HG03135 (cell line): ENCODE measurements around the gene CFD.
"Not testable (repeated sequence)": the region's sequence is repeated elsewhere in the genome, so short reads cannot be mapped to it uniquely, and the experiment has no call there.

Source experiments
- ATAC-seq: cut with Tn5 transposase; IDR thresholded peaks from one replicate; pipeline ENCODE4 v1.9.1; 2021; ENCODE audit warnings: mild to moderate bottlenecking, moderate library complexity; ENCODE audit not compliant: unreplicated experiment

CFD gene

DNA sequence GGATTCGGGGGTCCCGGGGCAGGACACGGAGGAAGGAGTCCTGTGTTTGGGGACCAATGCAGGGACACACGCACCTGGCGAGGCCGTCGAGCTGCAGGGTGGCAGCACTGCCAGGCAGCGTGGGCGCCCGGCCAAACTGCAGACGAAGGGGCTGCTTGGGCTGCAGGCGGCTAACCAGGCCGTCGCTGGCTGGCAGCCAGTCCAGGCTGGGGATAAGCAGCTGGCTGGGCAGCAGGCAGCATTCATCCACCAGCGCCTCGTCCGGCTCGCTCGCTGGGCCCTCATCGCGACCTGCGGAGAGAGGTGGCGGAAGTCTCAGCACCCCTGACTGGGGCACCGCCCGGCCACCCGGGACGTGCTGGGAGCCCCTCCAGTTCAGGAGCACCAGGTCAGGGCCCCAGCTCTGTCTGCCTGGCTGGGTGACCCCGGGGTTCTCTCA is 11.5 kb downstream of the CFD start:
- ATAC-seq, result no peak

DNA sequence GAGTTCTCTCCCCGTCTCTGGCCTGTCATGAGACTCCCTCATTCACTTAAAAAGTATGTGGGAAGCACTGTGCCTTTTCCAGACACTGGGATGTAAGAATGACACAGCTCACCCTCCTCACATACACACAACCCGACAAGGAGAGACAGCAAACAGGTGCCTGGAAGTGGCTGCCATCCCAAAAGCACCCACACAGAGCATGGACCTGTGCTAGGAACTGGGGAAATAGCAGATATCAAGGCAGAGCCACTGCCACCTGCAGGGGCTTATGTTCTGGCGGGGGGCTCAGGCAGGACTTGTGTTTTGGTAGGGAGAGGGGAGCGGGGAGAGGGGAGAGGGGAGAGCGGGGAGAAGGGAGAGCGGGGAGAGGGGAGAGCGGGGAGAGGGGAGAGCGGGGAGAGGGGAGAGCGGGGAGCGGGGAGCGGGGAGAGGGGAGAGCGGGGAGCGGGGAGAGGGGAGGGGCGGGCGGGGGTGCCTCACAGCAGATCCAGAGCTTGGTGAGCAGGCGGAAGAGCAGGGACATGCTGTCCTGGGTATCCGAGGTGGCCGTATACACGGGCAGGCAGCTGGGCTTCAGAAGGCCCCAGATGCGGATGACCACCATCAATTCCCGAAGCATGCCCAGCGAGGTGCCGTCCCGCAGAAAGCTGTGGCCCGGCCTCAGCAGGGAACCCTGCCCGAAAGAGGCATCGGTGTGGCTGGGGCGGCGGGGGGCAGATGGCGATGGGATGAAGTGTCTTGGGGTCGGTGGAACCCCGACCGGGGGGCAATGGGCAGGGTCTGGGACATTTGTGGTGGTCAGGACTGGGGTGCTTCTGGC is 12.2 kb downstream of the CFD start:
- ATAC-seq, result no peak

- ATAC-seq, result no peak
Observed at GRCh38 chr19:872266-872951, 12.9 kb downstream of the CFD start.

- ATAC-seq, result no peak
Observed at GRCh38 chr19:873084-873483, 13.6 kb downstream of the CFD start.

- ATAC-seq, result no peak
Observed at GRCh38 chr19:873561-874041, 14.1 kb downstream of the CFD start.

DNA sequence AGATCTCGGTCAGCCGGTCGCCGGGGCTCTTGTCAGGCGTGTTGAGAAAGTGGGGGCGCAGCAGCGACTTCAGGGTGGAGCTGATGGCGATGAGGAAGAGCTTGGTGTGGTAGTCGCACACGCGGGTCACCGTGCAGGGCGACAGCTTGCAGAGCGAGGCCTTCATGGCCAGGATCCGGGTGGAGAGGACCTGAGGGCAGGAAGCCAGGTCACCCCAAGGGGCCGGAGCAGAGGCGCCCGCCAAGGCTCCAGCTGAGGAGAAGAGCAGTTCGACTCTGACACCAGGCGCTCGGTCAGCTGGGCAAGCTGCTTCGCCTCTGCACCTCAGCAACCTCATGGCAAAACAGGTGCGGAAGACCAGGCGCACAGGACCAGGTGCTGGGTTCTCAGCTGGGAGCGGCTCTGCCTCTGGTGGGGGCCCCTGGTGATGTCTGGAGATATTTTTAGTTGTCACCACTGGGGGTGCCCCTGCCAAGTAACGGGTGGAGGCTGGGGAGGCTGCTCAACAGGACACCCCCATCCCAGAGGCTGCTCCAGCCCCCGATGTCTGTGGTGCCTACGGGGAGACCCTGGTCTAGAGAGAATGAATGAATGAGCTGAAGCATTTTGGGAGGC is 15.9 kb downstream of the CFD start:
- no peak for ATAC-seq

DNA sequence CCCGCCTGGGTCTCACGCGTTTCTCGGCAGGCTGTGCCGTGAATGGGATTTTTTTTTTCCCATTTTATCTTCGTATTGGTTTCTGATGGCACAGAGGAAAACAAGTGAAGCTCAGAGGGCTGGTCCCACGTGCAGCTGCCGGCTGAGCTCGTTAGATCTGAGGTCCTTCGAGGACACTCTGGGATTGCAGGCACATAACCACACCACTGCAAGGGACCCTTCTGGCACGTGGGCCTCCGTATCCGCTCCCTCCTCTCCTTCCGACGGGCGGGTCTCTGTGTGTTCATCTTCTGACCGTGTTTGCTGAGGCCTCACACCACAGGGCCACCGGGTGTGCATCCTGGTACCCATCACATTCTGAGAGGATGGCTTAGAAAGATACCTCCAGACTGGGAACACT is 16.6 kb downstream of the CFD start:
- ATAC-seq, result no peak

- no peak for ATAC-seq
Observed at GRCh38 chr19:876780-877314, 17.4 kb downstream of the CFD start.

GRCh38 chr19:877992-878660 is 18.7 kb downstream of the CFD start:
- not testable (repeated sequence) for ATAC-seq

GRCh38 chr19:878751-879561 is 19.5 kb downstream of the CFD start:
- not testable (repeated sequence) for ATAC-seq

DNA sequence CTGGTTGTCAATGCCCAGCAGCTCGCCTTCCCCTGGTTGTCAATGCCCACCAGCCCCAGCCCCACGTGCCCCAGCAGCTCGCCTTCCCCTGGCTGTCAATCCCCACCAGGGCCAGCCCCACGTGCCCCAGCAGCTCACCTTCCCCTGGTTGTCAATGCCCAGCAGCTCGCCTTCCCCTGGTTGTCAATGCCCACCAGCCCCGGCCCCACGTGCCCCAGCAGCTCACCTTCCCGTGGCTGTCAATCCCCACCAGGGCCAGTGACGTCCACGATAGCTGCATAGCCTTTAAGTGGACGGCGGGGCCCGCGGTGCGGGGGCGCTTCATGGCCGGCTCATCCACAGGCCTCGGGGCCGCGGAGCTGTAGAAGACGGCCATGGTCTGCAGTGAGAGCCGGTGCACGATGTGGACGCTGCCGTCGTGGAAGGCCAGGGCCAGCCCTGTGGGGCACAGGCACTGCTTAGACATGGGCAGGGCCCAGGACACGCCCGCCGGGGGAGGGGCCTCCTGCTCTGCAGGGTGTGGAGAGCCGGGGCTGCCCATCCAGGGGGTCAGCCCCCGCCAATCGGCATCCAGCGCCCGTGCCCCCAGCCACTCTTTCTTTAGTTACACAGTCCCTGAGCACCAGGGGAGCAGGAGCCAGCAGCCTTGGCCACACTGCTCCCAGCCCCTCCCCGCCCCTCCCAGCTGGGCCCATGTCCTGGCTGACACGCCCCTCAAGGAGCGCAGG is 20.4 kb downstream of the CFD start:
- no peak for ATAC-seq

- no peak for ATAC-seq
Observed at GRCh38 chr19:881385-882071, 22.1 kb downstream of the CFD start.

GRCh38 chr19:882871-883497 is 23.5 kb downstream of the CFD start:
- no peak for ATAC-seq

DNA sequence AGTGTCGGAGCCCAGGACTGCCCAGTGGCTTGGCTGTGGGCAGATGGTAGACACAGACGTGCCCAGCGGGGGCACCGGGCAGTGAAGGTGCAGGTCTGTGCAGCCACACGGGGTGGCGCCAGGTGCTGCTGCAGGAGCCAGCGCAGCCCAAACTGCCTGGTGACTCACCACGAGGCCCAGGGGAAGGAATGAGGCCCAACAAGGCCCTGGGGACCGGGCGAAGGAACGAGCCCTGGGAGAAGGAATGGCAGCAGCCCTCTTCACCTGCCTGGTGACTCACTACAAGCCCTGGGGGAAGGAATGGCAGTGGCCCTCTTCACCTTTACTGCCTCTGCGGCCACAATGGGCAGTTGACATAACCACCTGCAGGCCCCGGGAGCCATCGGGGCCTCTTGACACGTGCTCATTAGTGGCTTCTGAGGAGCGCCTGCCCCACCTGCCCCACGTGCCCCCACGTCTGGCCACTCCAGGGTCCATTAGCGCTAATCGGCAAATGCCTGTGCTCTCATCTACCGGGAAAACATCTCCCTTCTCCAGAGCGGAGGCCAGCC is 24.3 kb downstream of the CFD start:
- no peak for ATAC-seq

- no peak for ATAC-seq
Observed at GRCh38 chr19:884420-885211, 25.2 kb downstream of the CFD start.

GRCh38 chr19:885536-886224 is 26.2 kb downstream of the CFD start:
- no peak for ATAC-seq

DNA sequence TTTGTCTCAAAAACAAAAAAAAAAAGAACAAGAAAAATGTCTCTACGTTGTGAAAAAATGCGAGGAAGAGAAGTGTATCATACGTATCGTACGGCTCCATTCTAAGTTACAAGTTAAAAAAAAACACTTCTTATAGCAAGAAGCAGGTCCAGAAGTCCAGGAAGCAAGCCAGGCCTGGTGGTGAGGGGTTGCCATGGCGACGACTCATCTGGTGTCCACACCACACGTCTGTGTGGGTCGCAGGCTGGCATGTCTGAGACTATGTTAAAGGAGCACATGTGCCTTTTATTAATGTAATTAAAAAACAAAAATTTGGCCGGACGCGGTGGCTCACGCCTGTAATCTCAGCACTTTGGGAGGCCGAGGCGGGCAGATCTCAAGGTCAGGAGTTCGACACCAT is 27.6 kb downstream of the CFD start:
- no peak for ATAC-seq
